IMR-90 (cell line): ENCODE measurements around the gene HNRNPC. TPM values are rescaled to one million over a fixed set of nuclear protein-coding genes. Genes with fewer than 3 reads are reported as not detected.
"Not testable (repeated sequence)": the region's sequence is repeated elsewhere in the genome, so short reads cannot be mapped to it uniquely, and the experiment has no call there.

Experiments used
- ATAC-seq: fragments of 200-7000 bp; cut with Tn5 transposase; 2 replicates; pipeline ENCODE4 v1.9.1; 2020; ENCODE audit warnings: low read depth, mild to moderate bottlenecking, moderate library complexity
- BruUV-seq: library from RNA; stranded (reverse); fragments of 400-500 nt; replicated peaks from 2 replicates; lab custom pipeline; 2021; lab: Mats Ljungman, UMichigan
- CTCF ChIA-PET: fragments of 300-600 bp; formaldehyde crosslinking; extraction: SDS; loops from one replicate; lab custom pipeline; 2021; ENCODE audit warnings: antibody characterized with exemption; lab: Yijun Ruan, JAX
- POLR2A ChIA-PET: fragments of 300-600 bp; sonication (Branson Sonifier 250); formaldehyde crosslinking; loops from one replicate; lab custom pipeline; 2022; ENCODE audit warnings: antibody characterized with exemption; ENCODE audit not compliant: unreplicated experiment; lab: Charles Lee
- DNase-seq: peaks from one replicate; pipeline ENCODE4 v3.0.0; 2013
- H2AFZ ChIP-seq: replicated peaks from 2 replicates; pipeline ENCODE3; 2013; ENCODE audit warnings: low read length, mild to moderate bottlenecking; ENCODE audit not compliant: poor library complexity
- H2AK5ac ChIP-seq: 2 replicates; pipeline ENCODE4 v1.6.1; 2013; ENCODE audit warnings: low read depth, low read length, inconsistent platforms
- H2AK9ac ChIP-seq: replicated peaks from 2 replicates; pipeline ENCODE3; 2013; ENCODE audit warnings: mild to moderate bottlenecking, low read depth, low read length, moderate library complexity; ENCODE audit not compliant: poor library complexity
- H2BK120ac ChIP-seq: 2 replicates; pipeline ENCODE4 v1.6.1; 2013; ENCODE audit warnings: low read depth, low read length, inconsistent platforms
- H2BK15ac ChIP-seq: 3 replicates; pipeline ENCODE4 v1.6.1; 2013; ENCODE audit warnings: low read depth, low read length, inconsistent platforms
- H2BK20ac ChIP-seq: 2 replicates; pipeline ENCODE4 v1.6.1; 2013; ENCODE audit warnings: low read depth, mild to moderate bottlenecking, inconsistent platforms, low read length, moderate library complexity
- H2BK5ac ChIP-seq: 2 replicates; pipeline ENCODE4 v1.6.1; 2013; ENCODE audit warnings: mild to moderate bottlenecking, low read depth, low read length, inconsistent platforms; ENCODE audit not compliant: poor library complexity, severe bottlenecking
- H3K14ac ChIP-seq: replicated peaks from 2 replicates; pipeline ENCODE4 v1.6.1; 2013; ENCODE audit warnings: low read depth, low read length, inconsistent platforms
- H3K18ac ChIP-seq: 2 replicates; pipeline ENCODE4 v1.6.1; 2013; ENCODE audit warnings: low read depth, low read length, control low read depth
- H3K23ac ChIP-seq: 2 replicates; pipeline ENCODE4 v1.6.1; 2013; ENCODE audit warnings: low read depth, low read length, inconsistent platforms
- H3K27ac ChIP-seq: 2 replicates; pipeline ENCODE4 v1.5.1; 2013; ENCODE audit warnings: mild to moderate bottlenecking, control low read depth, low read length; ENCODE audit not compliant: insufficient read depth
- H3K27me3 ChIP-seq: 2 replicates; pipeline ENCODE4 v1.6.1; 2013; ENCODE audit warnings: low read length; ENCODE audit not compliant: control insufficient read depth, insufficient read depth
- H3K36me3 ChIP-seq: 2 replicates; pipeline ENCODE4 v1.6.1; 2013; ENCODE audit warnings: low read length, mixed read lengths; ENCODE audit not compliant: control insufficient read depth, insufficient read depth
- H3K4ac ChIP-seq: 2 replicates; pipeline ENCODE4 v1.6.1; 2013; ENCODE audit warnings: low read depth, low read length, inconsistent platforms
- H3K4me1 ChIP-seq: 2 replicates; pipeline ENCODE4 v1.6.1; 2013; ENCODE audit warnings: low read length, mixed read lengths; ENCODE audit not compliant: control insufficient read depth, insufficient read depth
- H3K4me2 ChIP-seq: 2 replicates; pipeline ENCODE4 v1.6.1; 2013; ENCODE audit warnings: low read depth, mild to moderate bottlenecking, control low read depth, low read length, moderate library complexity
- H3K4me3 ChIP-seq: 2 replicates; pipeline ENCODE4 v1.5.1; 2013; ENCODE audit warnings: low read depth, mild to moderate bottlenecking, control low read depth, low read length, moderate library complexity; ENCODE audit not compliant: insufficient read depth
- H3K56ac ChIP-seq: 2 replicates; pipeline ENCODE4 v1.6.1; 2013; ENCODE audit warnings: low read length, inconsistent platforms; ENCODE audit not compliant: insufficient read depth; ENCODE audit errors: extremely low read depth
- H3K79me1 ChIP-seq, 2 experiments: 2 replicates each; pipeline ENCODE4 v1.6.1; 2013; ENCODE audit warnings: low read length in 2 of 2, inconsistent platforms in 1 of 2, low read depth in 1 of 2
- H3K9ac ChIP-seq: 2 replicates; pipeline ENCODE4 v1.6.1; 2013; ENCODE audit warnings: low read depth, low read length, control low read depth
- H3K9me1 ChIP-seq: 2 replicates; pipeline ENCODE4 v1.6.1; 2013; ENCODE audit warnings: low read length, inconsistent platforms; ENCODE audit not compliant: insufficient read depth
- H3K9me3 ChIP-seq: 2 replicates; pipeline ENCODE4 v1.6.1; 2013; ENCODE audit warnings: low read length; ENCODE audit not compliant: control insufficient read depth, insufficient read depth
- H4K20me1 ChIP-seq: 2 replicates; pipeline ENCODE4 v1.6.1; 2013; ENCODE audit warnings: low read length, inconsistent platforms; ENCODE audit not compliant: insufficient read depth
- H4K5ac ChIP-seq: 2 replicates; pipeline ENCODE4 v1.6.1; 2013; ENCODE audit warnings: mild to moderate bottlenecking, low read depth, low read length, control low read depth
- H4K8ac ChIP-seq, 2 experiments: 2 replicates each; pipeline ENCODE4 v1.6.1; 2013; ENCODE audit warnings: low read depth in 2 of 2, low read length in 2 of 2, control low read depth in 1 of 2, inconsistent platforms in 1 of 2
- H4K91ac ChIP-seq: 2 replicates; pipeline ENCODE4 v1.6.1; 2013; ENCODE audit warnings: low read depth, low read length, inconsistent platforms; ENCODE audit not compliant: insufficient read depth
- WGBS, 2 experiments: methylation state at CpG; one replicate each; pipeline versions ENCODE4 v1.1.5 to v1.1.7; 2013; ENCODE audit warnings: missing lambda C conversion rate in 2 of 2; ENCODE audit not compliant: insufficient read length in 1 of 2; ENCODE audit errors: extremely low coverage in 2 of 2; 5-methylcytosine and 5-hydroxymethylcytosine counted together
- dilution Hi-C: fragments of 300-500 bp; cut with HindIII; formaldehyde crosslinking; loops from one replicate; pipeline ENCODE4 v1.14.3; 2018; ENCODE audit warnings: low sequenced_read_pairs; ENCODE audit not compliant: unreplicated experiment
- in situ Hi-C: fragments of 300-500 bp; cut with MboI; formaldehyde crosslinking; loops from 3 replicates; pipeline ENCODE4 v1.14.3; 2019; ENCODE audit warnings: low sequenced_read_pairs, inconsistent platforms, mixed read lengths
- intact Hi-C: fragments of 100-400 bp; cut with micrococcal nuclease; formaldehyde crosslinking; loops from 2 replicates; pipeline ENCODE4 v1.10.0; 2022
- polyA plus RNA-seq, 3 experiments: library from polyadenylated mRNA; depleted of rRNA; stranded (reverse); fragments of >200 nt; gene quantifications; 2 replicates each; pipeline ENCODE4 v1.2.3, GENCODE V29; 2012; ENCODE audit warnings: low replicate concordance in 1 of 3
- total RNA-seq: library from RNA; depleted of rRNA; stranded (reverse); fragments of >200 nt; gene quantifications from 2 replicates; pipeline ENCODE4 v1.2.3, GENCODE V29; 2012

HNRNPC gene
- total and polyA plus RNA-seq, 2 of the 4 experiments (the other 2 are of a cell fraction): 308 to 615 TPM

DNA sequence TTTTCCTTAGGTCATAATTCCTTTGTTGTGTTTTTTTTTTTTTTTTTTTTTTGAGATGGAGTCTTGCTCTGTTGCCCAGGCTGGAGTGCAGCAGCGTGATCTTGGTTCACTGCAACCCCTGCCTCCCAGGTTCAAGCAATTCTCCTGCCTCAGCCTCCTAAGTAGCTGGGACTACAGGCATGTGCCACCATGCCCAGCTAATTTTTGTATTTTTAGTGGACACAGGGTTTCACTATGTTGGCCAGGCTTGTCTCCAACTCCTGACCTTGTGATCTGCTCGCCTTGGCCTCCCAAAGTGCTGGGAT is 33.5 kb upstream of the HNRNPC start:
- H2BK5ac ChIP-seq, H3K14ac ChIP-seq, H4K91ac ChIP-seq, H3K4ac ChIP-seq, H3K18ac ChIP-seq, H3K4me3 ChIP-seq, H3K4me2 ChIP-seq, H2BK15ac ChIP-seq, H3K56ac ChIP-seq, H2AK9ac ChIP-seq, H2BK20ac ChIP-seq, H2BK120ac ChIP-seq, H3K4me1 ChIP-seq, ATAC-seq, POLR2A ChIA-PET, intact Hi-C loops, H3K9me1 ChIP-seq, H3K9me3 ChIP-seq, H3K79me1 ChIP-seq, H3K27ac ChIP-seq, DNase-seq, BruUV-seq, H3K36me3 ChIP-seq, CTCF ChIA-PET, H4K8ac ChIP-seq, dilution Hi-C loops, H3K9ac ChIP-seq, H2AK5ac ChIP-seq, H3K23ac ChIP-seq, H2AFZ ChIP-seq, in situ Hi-C loops, H4K5ac ChIP-seq, H4K20me1 ChIP-seq: not testable (repeated sequence)
- no CpG with 5 or more reads among the region's 2 CpGs for WGBS, 2 experiments
- H3K27me3 ChIP-seq: peaks cover 29% of the 10 kb centered on the region
